Mucosa of rectum (tissue), 2 donors: Measurements from ENCODE around the gene TMEM121B.

Source experiments
- H3K27ac ChIP-seq, 2 donors: one replicate each; pipeline ENCODE4 v1.7.0; 2013; ENCODE audit warnings: inconsistent platforms in 2 of 2, low read depth in 2 of 2, low read length in 2 of 2
- H3K27me3 ChIP-seq, 2 donors: one replicate each; pipeline ENCODE4 v1.7.0; 2013; ENCODE audit warnings: low read length in 2 of 2; ENCODE audit not compliant: control insufficient read depth in 2 of 2, insufficient read depth in 2 of 2
- H3K36me3 ChIP-seq, 2 donors: one replicate each; pipeline ENCODE4 v1.7.0; 2013; ENCODE audit warnings: low read length in 2 of 2; ENCODE audit not compliant: control insufficient read depth in 2 of 2, insufficient read depth in 2 of 2
- H3K4me1 ChIP-seq, 2 donors: one replicate each; pipeline ENCODE4 v1.7.0; 2013; ENCODE audit warnings: low read length in 2 of 2, mild to moderate bottlenecking in 1 of 2; ENCODE audit not compliant: control insufficient read depth in 2 of 2, insufficient read depth in 2 of 2
- H3K4me3 ChIP-seq, 2 donors: one replicate each; pipeline ENCODE4 v1.7.0; 2013; ENCODE audit warnings: low read length in 2 of 2
- H3K9ac ChIP-seq, 2 donors: one replicate each; pipeline ENCODE4 v1.7.0; 2013; ENCODE audit warnings: low read length in 2 of 2, low read depth in 1 of 2, mild to moderate bottlenecking in 1 of 2
- H3K9me3 ChIP-seq, 2 donors: one replicate each; pipeline ENCODE4 v1.7.0; 2013; ENCODE audit warnings: low read length in 2 of 2; ENCODE audit not compliant: control insufficient read depth in 2 of 2
- donor health status: healthy.
- donor health status: Normal muscosa, but diverticular disease.

Gene TMEM121B

DNA sequence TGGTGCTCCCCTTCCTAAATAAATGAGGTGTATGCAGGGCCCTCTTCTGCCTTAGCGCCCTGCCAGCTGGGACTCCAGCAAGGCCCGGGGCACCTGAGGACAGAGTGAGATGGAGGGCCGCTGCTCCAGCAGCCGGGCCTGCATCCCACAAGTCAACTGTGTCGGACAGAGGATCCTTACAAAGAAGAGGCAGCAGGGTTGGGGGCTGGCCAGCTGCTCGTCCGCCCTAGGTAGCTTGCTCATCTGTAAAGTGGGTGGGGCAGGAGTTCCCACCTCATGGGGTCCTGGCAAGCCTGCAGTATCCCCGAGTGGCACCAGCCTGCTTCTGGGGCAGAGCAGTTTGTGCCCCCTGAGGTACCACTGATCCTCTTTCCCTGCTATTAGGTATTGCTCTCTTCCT is 7.6 kb downstream of the TMEM121B start:
- Histone ChIP-seq H3K9ac (no peak overlapping the region), H3K4me3 (no peak overlapping the region), H3K4me1 (peaks cover 3 to 5% of the 10 kb centered on the region in 2 donors), H3K9me3 (no peaks in the 10 kb centered on the region), H3K27ac (no peak overlapping the region), H3K27me3 (no peaks in the 10 kb centered on the region), H3K36me3 (peaks cover 7 to 11% of the 10 kb centered on the region in 2 donors)

DNA sequence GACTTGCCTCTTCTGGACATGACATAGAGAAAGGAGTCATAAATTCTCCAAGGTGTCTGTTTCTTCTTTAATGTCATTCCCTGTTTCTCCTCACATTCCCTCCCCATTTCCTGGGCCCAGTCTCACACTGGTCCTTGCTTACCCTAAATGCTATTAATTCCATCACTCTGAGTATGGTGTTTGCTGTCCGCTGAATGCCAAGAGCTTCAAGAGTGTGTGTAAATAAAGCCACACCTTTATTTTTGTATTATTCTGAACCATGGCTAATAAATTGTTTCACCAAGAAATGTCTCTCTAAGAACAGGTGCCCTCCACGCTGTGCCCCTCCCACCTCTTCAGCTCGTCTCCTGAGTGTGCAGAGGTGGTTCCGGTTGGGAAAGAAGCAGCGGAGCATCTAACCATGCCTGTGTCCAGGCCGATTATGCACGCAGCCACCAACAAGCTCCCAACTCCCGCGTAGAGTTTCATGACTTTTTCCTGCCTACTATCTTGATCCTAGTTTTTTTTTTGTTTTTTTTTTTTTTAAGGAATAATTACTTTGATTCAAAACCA is 8.6 kb downstream of the TMEM121B start:
- H3K4me1 ChIP-seq: peaks cover 0 to 3% of the 10 kb centered on the region in 2 donors

DNA sequence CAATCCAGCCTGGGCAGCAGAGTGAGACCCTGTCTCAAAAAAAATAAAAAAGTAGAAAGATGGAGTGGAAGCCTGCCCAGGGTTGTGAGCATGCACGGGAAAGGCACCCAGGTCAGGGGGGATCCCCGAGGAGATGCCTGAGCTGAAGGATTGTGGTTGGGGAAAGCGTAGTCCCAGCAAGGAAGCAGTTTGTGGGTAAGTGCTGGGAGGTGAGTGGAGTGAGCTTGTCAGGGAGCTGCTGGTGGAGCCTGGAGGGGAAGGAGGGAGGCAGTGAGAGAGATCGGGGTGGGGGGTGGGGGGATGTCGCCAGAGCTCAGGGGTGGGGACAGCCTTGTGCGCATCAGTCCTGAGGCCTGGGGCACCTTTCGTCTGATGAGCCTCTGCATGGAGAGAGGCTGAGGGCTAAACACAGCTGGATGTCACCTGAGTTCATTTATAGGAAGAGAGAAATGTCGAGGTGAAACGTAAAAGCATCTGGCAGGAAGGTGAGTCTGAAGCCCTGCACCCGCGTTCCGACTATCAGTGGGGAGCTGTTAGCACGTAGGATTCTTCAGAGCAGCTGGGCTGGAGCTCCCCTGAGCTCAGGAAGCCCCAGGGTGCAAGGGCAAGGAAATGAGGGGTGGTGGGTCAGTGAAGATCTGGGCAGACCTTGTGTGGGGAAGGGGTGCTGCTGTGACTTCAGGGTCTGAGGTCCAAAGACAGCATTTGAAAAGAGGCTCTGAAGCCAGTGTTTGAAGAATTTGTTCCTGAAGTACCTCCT is 10.2 kb downstream of the TMEM121B start:
- Histone ChIP-seq H3K27ac (no peak overlapping the region), H3K9ac (no peak overlapping the region), H3K4me1 (no peaks in the 10 kb centered on the region), H3K4me3 (no peak overlapping the region), H3K27me3 (no peaks in the 10 kb centered on the region), H3K9me3 (no peaks in the 10 kb centered on the region), H3K36me3 (peaks cover 24 to 29% of the 10 kb centered on the region in 2 donors)

More for the DNA sequence above, 8.6 kb downstream of the TMEM121B start:
- no peak overlapping the region for H3K4me3 ChIP-seq
- H3K27ac ChIP-seq: no peak overlapping the region
- no peaks in the 10 kb centered on the region for H3K9me3 ChIP-seq
- no peaks in the 10 kb centered on the region for H3K27me3 ChIP-seq
- peaks cover 14 to 17% of the 10 kb centered on the region in 2 donors for H3K36me3 ChIP-seq
- no peak overlapping the region for H3K9ac ChIP-seq

DNA sequence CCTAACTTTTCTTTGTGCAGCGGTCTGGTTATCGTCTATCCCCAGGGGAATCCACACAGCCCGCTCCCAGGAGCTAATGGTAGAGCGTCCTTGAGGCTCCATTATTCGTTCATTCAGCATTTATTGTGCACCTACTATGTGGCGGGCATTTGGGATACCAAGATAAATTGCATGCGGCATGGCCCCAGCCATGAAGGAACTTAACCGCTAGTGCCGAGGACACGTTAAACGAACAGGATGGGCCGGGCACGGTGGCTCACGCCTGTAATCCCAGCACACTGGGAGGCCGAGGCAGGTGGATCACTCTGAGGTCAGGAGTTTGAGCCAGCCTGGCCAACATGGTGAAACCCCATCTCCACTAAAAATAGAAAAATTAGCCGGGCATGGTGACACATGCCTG is 11.2 kb downstream of the TMEM121B start:
- Histone ChIP-seq H3K27me3 (no peaks in the 10 kb centered on the region), H3K27ac (no peak overlapping the region), H3K36me3 (peaks cover 29 to 38% of the 10 kb centered on the region in 2 donors), H3K4me1 (peaks cover 0 to 3% of the 10 kb centered on the region in 2 donors), H3K9ac (no peak overlapping the region), H3K9me3 (no peaks in the 10 kb centered on the region), H3K4me3 (no peak overlapping the region)

DNA sequence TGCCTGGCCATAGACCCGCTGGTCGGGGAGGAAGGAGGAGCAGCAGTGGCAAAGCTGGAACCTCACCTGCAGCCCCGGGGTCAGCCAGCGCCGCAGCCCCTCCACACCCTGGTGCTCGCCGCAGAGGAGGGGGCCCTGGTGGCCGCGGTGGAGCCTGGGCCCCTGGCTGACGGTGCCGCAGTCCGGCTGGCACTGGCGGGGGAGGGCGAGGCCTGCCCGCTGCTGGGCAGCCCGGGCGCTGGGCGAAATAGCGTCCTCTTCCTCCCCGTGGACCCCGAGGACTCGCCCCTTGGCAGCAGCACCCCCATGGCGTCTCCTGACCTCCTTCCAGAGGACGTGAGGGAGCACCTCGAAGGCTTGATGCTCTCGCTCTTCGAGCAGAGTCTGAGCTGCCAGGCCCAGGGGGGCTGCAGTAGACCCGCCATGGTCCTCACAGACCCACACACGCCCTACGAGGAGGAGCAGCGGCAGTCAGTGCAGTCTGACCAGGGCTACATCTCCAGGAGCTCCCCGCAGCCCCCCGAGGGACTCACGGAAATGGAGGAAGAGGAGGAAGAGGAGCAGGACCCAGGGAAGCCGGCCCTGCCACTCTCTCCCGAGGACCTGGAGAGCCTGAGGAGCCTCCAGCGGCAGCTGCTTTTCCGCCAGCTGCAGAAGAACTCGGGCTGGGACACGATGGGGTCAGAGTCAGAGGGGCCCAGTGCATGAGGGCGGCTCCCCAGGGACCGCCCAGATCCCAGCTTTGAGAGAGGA is 11.9 kb downstream of the TMEM121B start:
- H3K4me3 ChIP-seq: no peak overlapping the region
- H3K4me1 ChIP-seq: peaks cover 0 to 3% of the 10 kb centered on the region in 2 donors
- peaks cover 35 to 44% of the 10 kb centered on the region in 2 donors for H3K36me3 ChIP-seq
- no peak overlapping the region for H3K9ac ChIP-seq
- no peaks in the 10 kb centered on the region for H3K9me3 ChIP-seq
- H3K27ac ChIP-seq: no peak overlapping the region
- H3K27me3 ChIP-seq: no peaks in the 10 kb centered on the region

DNA sequence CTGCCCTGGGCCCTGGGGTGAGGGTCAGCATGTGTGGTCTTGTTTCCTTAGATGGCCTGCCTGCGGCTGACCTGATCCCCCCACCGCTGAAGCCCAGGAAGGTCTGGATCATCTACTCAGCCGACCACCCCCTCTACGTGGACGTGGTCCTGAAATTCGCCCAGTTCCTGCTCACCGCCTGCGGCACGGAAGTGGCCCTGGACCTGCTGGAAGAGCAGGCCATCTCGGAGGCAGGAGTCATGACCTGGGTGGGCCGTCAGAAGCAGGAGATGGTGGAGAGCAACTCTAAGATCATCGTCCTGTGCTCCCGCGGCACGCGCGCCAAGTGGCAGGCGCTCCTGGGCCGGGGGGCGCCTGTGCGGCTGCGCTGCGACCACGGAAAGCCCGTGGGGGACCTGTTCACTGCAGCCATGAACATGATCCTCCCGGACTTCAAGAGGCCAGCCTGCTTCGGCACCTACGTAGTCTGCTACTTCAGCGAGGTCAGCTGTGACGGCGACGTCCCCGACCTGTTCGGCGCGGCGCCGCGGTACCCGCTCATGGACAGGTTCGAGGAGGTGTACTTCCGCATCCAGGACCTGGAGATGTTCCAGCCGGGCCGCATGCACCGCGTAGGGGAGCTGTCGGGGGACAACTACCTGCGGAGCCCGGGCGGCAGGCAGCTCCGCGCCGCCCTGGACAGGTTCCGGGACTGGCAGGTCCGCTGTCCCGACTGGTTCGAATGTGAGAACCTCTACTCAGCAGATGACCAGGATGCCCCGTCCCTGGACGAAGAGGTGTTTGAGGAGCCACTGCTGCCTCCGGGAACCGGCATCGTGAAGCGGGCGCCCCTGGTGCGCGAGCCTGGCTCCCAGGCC is 12.7 kb downstream of the TMEM121B start:
- H3K4me3 ChIP-seq: no peak overlapping the region
- no peaks in the 10 kb centered on the region for H3K9me3 ChIP-seq
- H3K27ac ChIP-seq: no peak overlapping the region
- peaks cover 37 to 46% of the 10 kb centered on the region in 2 donors for H3K36me3 ChIP-seq
- no peaks in the 10 kb centered on the region for H3K27me3 ChIP-seq
- peaks cover 0 to 3% of the 10 kb centered on the region in 2 donors for H3K4me1 ChIP-seq
- no peak overlapping the region for H3K9ac ChIP-seq

DNA sequence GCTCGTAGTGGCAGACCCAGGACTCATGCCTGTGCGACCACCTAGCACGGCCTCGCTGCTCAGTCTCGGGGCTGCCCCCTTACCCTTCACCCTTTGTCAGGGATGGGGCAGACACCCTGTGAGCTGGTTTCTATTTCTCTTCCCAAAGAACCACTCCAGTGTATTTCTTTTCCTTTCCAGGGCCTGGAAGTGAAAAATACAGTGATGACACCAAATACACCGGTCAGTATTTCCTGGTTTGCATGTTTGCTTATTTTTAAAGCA is 13.7 kb downstream of the TMEM121B start:
- H3K9me3 ChIP-seq: no peaks in the 10 kb centered on the region
- no peak overlapping the region for H3K9ac ChIP-seq
- peaks cover 0 to 3% of the 10 kb centered on the region in 2 donors for H3K4me1 ChIP-seq
- peaks cover 44 to 52% of the 10 kb centered on the region in 2 donors for H3K36me3 ChIP-seq
- H3K27me3 ChIP-seq: no peaks in the 10 kb centered on the region
- no peak overlapping the region for H3K4me3 ChIP-seq
- no peak overlapping the region for H3K27ac ChIP-seq

DNA sequence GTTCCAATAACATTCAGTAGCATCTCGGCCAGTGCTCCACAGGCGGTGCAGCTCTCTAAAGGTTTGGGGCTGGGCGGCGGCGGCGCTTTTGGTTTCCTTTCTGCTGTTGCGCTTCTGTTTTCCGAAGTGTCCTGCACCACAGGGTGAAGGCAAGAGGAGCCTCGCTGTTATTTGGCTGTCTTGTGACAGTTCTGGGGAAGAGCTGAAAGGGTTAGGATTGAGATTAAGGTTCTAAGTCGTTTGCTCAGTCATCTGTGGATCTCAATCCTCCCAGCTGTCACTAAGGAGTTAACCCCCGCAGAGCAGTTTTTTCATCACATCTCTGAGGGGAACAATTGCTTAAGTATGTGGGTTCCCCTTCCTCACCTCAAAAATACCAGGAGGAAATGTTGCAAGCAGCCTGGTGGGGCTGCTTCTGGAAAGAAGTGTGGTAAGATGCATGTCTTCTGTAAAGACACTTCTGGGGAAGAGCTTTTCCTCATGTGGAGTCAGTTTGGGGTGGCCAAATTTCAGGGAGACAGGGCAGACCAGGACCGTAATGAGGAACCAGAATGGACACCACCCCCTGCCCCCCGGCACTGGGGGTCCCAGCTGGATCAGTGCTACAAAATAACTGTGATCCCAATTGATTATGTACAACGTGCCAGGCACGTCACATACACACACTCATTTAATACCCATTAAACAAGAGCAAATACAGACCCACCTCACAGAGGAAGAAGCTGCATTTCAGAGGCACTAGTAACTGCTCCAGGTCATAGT is 14.2 kb downstream of the TMEM121B start:
- Histone ChIP-seq H3K9ac (no peak overlapping the region), H3K27ac (no peak overlapping the region), H3K4me1 (peaks cover 0 to 3% of the 10 kb centered on the region in 2 donors), H3K9me3 (no peaks in the 10 kb centered on the region), H3K36me3 (peaks cover 49 to 57% of the 10 kb centered on the region in 2 donors), H3K4me3 (no peak overlapping the region), H3K27me3 (no peaks in the 10 kb centered on the region)

DNA sequence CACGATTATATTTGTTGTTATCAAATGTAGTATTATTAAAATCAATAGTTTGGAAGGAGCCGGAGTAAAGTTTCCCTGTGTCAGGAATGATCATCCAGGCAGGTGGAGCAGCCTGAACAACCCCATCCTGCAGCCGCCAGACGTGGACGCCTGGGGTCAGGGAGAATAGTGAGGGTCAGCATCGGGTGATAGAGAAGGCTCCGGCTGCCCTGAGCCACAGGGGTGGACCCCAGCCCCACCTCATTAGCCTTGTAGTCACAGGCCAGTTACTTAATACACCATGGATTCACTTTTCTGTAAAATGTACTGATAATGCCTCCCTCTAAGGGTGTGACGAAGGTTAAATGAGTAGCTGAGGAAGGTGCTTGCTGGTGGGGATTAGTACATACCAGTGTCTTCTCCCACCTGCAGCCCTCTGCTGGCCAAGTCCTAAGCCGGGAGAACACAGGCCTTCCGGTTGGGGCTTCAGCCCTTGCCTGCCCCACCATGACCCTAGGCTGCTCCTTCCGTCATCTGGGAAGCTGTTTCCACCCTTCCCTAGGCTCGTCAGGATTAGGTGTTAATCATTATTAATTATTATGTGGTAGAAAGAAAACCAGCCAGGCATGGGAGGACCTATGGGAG is 14.9 kb downstream of the TMEM121B start:
- H3K9ac ChIP-seq: no peak overlapping the region
- no peak overlapping the region for H3K4me3 ChIP-seq
- no peaks in the 10 kb centered on the region for H3K27me3 ChIP-seq
- H3K27ac ChIP-seq: no peak overlapping the region
- peaks cover 0 to 3% of the 10 kb centered on the region in 2 donors for H3K4me1 ChIP-seq
- H3K36me3 ChIP-seq: peaks cover 56 to 63% of the 10 kb centered on the region in 2 donors
- H3K9me3 ChIP-seq: no peaks in the 10 kb centered on the region
